GM18498 (cell line): ENCODE data around the gene XG.
"Not testable (repeated sequence)": the region's sequence is repeated elsewhere in the genome, so short reads cannot be mapped to it uniquely, and the experiment has no call there.

Experiments
- ATAC-seq: cut with Tn5 transposase; IDR thresholded peaks from one replicate; pipeline ENCODE4 v1.9.1; 2021; ENCODE audit warnings: mild to moderate bottlenecking, moderate library complexity; ENCODE audit not compliant: unreplicated experiment

Gene XG

DNA sequence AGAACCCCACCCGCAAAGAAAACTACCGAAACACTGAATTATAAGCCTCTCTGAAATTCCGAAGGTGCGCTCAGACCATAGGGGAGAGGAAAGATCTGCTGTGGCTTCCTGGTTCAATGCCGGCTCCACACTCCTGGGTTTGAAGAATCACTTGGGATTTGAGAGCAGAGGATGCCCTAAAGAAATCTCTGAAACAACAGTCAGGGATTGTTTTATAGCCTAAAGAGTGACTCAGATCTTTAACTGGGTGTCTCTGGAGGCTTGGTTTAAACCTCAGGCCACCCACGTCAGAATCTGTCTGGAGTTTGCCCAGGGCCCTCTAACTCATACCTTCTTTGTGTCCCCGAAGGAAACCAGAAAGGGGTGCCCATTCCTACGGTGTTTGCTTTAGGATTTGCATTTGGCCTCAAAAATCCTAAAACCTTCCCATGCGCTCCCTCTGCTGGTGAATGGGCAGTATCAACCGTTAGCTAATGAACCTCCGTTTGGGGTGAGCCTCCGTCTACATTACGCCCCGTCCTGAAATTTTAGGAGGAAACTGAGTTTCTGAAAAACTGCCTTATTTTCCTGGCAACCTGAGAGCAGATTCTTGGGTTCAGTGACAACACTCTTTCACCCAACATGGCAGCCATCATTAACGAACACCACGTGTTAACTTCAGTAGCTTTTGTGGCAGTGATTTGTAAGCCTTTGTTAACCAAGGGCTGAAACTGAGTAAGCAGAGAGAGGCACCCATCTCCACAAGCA is 60.5 kb downstream of the XG start:
- ATAC-seq = not testable (repeated sequence)

- no peak for ATAC-seq
These were observed 65.2 kb downstream of the XG start for GRCh38 chrX:2817036-2817435.

DNA sequence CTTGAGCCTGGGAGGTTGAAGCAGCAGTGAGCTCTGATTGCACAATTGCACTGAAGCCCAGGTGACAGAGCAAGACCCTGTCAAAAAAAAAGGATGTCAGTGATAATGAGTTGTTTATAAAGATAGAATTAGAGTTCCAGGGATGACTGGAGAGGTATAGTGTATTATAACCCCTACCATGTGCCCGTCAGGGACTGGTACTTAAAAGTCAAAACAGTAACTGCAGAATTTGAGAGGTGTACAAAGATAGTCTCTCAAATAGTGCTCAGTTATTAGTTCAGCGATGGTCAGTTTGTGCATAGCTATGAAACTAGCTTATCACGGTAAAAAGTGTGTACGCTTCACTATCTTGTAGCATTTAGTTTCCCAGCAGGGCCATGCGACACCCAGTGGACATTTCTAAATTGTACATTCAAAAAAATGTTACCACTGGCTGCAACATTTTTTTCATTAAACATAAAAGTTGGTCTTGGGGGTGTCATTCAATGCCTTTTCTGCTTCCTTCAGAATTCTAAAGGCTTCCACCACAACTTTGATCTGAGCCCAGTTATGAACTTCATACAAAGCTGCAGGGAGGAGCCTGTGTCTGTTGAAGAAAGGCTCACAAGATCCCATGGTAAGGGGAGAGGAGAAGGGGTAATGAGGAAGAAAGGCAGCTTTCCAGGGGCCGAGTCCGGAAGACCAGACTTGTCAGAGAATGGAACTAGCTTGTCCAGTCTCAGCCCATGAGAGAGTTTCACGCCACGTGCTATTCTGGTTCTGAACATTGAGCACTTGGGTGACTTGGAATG is 67.7 kb downstream of the XG start:
- ATAC-seq = no peak

GRCh38 chrX:2820136-2820771 is 68.4 kb downstream of the XG start:
- ATAC-seq = no peak

GRCh38 chrX:2823795-2824386 is 72.1 kb downstream of the XG start:
- ATAC-seq = no peak

- no peak for ATAC-seq
These were observed 73.0 kb downstream of the XG start for GRCh38 chrX:2824886-2825285.

DNA sequence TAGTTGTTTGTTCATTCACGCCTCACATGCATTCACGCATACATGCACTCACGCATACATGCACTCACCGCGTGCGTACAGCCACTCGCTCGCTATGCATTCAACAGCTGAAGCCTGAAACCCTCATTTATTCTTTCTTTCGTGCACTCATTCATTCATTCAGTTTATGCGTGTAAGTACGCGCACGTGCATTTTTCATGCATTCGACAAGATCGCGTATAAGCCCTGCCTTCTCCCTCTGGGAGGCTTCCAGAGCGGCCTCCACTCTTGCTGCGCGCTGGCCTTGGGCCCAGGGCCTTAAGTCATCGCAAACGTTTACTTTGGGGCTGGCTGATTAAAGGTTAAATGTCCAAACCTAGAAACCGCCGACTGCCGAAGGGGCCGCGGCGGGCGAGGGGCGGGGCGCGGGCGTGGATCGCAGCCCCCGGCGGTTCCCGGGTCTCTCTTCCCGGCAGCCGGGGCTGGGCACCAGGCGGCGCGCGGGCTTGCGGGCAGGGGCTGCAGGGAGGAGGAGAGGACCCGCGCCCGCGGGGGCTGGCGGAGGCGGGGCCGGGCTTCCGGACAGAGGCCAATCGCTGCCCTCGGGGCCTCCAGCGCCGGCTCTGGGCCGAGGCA is 76.6 kb downstream of the XG start, which contains the start of gene GYG2:
Gene GYG2, plus strand, starts transcription at position 587 of the 615 bp plus-strand sequence. CDS start 1,259 bp downstream, outside the sequence.
- no peak for ATAC-seq

GRCh38 chrX:2828959-2829411 is 77.1 kb downstream of the XG start:
- ATAC-seq = no peak

GRCh38 chrX:2829469-2830246 is 77.8 kb downstream of the XG start:
- ATAC-seq = no peak

DNA sequence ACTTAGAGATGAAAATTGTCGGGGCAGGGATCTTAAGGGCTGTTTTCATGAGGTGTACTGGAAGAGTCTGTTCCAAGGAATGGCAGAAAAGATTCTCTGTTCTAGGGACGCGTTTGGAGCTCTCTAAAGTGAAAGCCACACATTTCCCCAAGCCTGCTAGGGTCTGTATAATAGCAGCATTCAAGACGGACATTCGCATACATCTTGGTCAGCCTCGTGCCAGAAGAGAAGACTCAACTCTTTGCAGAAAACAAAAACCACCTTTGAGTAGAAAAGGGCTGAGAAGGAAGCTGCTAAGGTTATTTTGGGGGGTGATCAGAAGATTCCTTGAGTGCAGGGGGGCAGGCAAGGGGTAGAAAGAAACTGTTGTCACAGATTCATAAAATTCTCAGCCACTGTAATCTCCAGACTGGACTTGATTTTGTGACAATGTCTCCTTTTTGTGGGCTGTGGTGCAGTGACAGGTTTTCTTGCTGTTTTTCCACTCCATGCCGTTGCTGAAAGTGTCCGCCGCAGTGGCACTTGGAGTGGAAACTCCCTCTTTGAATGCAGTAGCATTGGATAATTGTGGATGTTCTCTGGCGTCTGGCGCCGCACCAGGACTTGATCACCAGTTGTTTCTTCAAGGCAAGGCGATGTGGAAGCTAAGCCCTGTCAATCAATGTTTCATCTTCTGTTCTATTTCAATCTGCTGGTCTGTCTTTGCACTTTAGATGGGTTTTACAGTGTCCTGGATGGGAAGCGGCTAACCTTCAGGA is 79.8 kb downstream of the XG start:
- no peak for ATAC-seq

- no peak for ATAC-seq
These were observed 86.1 kb downstream of the XG start for GRCh38 chrX:2837961-2838360.

- ATAC-seq = no peak
These were observed 89.1 kb downstream of the XG start for GRCh38 chrX:2840961-2841360.

DNA sequence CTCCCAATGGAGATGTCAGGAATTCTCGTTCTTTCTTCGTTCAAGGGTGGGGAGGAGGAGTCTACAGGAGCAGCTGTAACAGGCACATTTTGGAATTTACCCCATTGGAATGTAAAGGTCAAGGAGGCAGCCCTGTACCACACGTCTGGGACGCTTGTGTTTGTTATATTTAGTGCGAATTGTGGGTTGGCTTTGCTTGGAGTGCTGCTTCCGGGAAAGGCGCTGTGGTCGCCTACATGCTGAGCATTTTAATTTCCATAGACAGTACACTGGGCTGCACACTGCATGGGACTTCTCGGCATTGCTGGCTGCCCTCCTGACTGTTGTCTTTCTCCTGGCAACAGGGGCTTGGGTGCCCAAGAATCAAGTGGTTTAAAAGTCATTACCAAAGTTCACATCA is 89.7 kb downstream of the XG start:
- no peak for ATAC-seq

- ATAC-seq = no peak
These were observed 95.2 kb downstream of the XG start for GRCh38 chrX:2846992-2847391.

GRCh38 chrX:2848871-2849301 is 97.0 kb downstream of the XG start:
- no peak for ATAC-seq

DNA sequence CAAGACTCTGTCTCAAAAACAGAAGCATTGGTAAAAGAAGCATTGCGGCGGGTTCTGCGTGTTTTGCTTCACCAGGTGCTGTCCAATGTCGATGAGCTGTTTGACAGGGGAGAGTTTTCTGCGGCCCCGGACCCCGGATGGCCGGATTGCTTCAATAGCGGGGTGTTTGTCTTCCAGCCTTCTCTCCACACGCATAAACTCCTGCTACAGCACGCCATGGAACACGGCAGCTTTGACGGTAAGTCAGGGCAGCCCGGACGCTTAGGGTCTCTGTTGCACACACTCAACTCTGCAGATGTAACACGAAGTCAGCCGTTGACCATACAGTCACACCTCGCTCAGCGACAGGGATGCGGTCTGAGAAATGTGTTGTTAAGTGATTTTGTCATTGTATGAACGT is 103.1 kb downstream of the XG start:
- ATAC-seq = no peak

- no peak for ATAC-seq
These were observed 103.9 kb downstream of the XG start for GRCh38 chrX:2855761-2856160.

- no peak for ATAC-seq
These were observed 105.7 kb downstream of the XG start for GRCh38 chrX:2857566-2857965.

DNA sequence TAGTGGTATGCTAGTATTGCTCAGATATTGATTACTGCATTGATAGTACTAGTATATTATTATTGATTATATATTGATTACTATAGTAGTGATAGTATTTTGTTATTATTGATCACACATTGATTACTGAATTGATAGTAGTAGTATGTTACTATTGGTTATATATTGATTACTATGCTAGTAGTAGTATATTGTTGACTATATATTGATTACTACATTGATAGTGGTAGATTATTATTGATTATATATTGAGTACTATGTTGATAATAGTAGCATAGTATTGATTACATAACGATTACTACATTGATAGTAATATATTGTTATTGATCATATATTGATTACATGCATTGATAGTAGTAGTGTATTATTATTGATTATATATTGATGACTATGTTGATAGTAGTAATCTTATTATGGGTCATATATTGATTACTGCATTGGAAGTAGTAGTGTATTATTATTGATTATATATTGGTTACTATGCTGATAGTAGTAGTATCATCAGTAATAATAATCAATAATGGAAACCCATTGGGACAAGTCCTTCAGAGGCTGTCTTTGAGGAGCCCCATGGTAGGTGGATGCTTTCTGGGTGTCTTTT is 107.5 kb downstream of the XG start:
- no peak for ATAC-seq
